Breast epithelium (tissue), 3 donors: ENCODE results near the gene SERPINA9.

ENCODE experiments used
- CTCF ChIP-seq, 3 donors: fragments of 450-650 bp; IDR thresholded peaks; one replicate each; pipeline ENCODE4 v1.5.1; 2016 to 2017; ENCODE audit warnings: antibody characterized with exemption in 3 of 3, mild to moderate bottlenecking in 3 of 3, moderate library complexity in 3 of 3
- POLR2A ChIP-seq: fragments of 450-650 bp; IDR thresholded peaks from one replicate; pipeline ENCODE4 v1.6.1; 2016; ENCODE audit warnings: antibody characterized with exemption, mild to moderate bottlenecking, moderate library complexity
- POLR2AphosphoS5 ChIP-seq, 3 donors: sonication (generic); formaldehyde crosslinking; IDR thresholded peaks; one replicate each; pipeline ENCODE4 v1.6.1; 2017; ENCODE audit warnings: antibody characterized with exemption in 3 of 3

- TF ChIP-seq CTCF (IDR thresholded peaks at IDR 0.05) (no peak), POLR2A (no peak), POLR2AphosphoS5 (IDR thresholded peaks at IDR 0.05) (no peak)
Observed at GRCh38 chr14:94505641-94506040, 29.6 kb upstream of the SERPINA9 start.
